Stomach (tissue), 9 donors: Measurements from ENCODE around the gene COL9A2. TPM values are rescaled to one million over a fixed set of nuclear protein-coding genes. Genes with fewer than 3 reads are reported as not detected.

Experiments
- DNase-seq, 2 donors: peaks; one replicate each; pipeline versions ENCODE4 v3.0.0 to v3.0.0-alpha.2; 2013 to 2019
- H3K27ac ChIP-seq, 5 donors: fragments of 200-600 bp in 4 of 5; sonication (generic) in 4 of 5; one replicate each; pipeline ENCODE4 v1.5.1; 2013 to 2019; ENCODE audit warnings: mild to moderate bottlenecking in 1 of 5, moderate library complexity in 1 of 5
- H3K27me3 ChIP-seq, 3 donors: fragments of 200-600 bp; sonication (generic); one replicate each; pipeline ENCODE4 v1.5.1; 2017 to 2019; ENCODE audit warnings: mixed run types in 1 of 3
- H3K36me3 ChIP-seq, 4 donors: fragments of 200-600 bp; sonication (generic); 1 replicate in 3 of 4; 2 replicates in 1 of 4; pipeline ENCODE4 v1.5.1; 2016 to 2019
- H3K4me1 ChIP-seq, 4 donors: fragments of 200-600 bp; sonication (generic); one replicate each; pipeline ENCODE4 v1.5.1; 2016 to 2019
- H3K4me3 ChIP-seq, 4 donors: fragments of 200-600 bp; sonication (generic) in 3 of 4; one replicate each; pipeline ENCODE4 v1.5.1; 2016 to 2019; ENCODE audit warnings: mild to moderate bottlenecking in 1 of 4
- H3K9me3 ChIP-seq, 4 donors: fragments of 200-600 bp; sonication (generic); one replicate each; pipeline ENCODE4 v1.5.1; 2016 to 2019
- CTCF ChIP-seq, 7 experiments: fragments of 450-650 bp in 4 of 7; fragments of 200-600 bp in 3 of 7; sonication (generic) in 3 of 7; IDR thresholded peaks; one replicate each; pipeline ENCODE4 v1.5.1; 2016 to 2019; ENCODE audit warnings: antibody characterized with exemption in 7 of 7, control low read depth in 2 of 7, mild to moderate bottlenecking in 1 of 7
- EP300 ChIP-seq: sonication (generic); formaldehyde crosslinking; IDR thresholded peaks from one replicate; pipeline ENCODE4 v1.6.1; 2017; ENCODE audit warnings: antibody characterized with exemption
- POLR2A ChIP-seq, 4 donors: fragments of 450-650 bp; IDR thresholded peaks; one replicate each; pipeline ENCODE4 v1.6.1; 2016; ENCODE audit warnings: antibody characterized with exemption in 4 of 4, control low read depth in 2 of 4, mild to moderate bottlenecking in 1 of 4, moderate library complexity in 1 of 4
- POLR2AphosphoS5 ChIP-seq, 3 donors: sonication (generic); formaldehyde crosslinking; IDR thresholded peaks; one replicate each; pipeline ENCODE4 v1.6.1; 2016; ENCODE audit warnings: antibody characterized with exemption in 3 of 3
- WGBS, 5 donors: extraction: QIAGEN DNeasy Blood & Tissue Kit in 3 of 5; methylation state at CpG; one replicate each; pipeline versions ENCODE4 v1.1.5 to v1.1.7; 2013 to 2018; 5-methylcytosine and 5-hydroxymethylcytosine counted together
- intact Hi-C: fragments of 100-400 bp; cut with DNase I; formaldehyde crosslinking; loops from one replicate; pipeline ENCODE4 v1.15.1; 2023; ENCODE audit warnings: low total_unique reads
- polyA plus RNA-seq, 3 donors: library from polyadenylated mRNA; stranded (reverse); fragments of 200-250 nt; gene quantifications; one replicate each; pipeline ENCODE4 v1.2.3, GENCODE V29; 2013
- total RNA-seq, 5 donors: library from RNA; depleted of rRNA; stranded (reverse); fragments of >200 nt; gene quantifications; one replicate each; pipeline versions ENCODE4 v1.1.0 to v1.2.3, GENCODE V29; 2014 to 2016
- donor health status: healthy with polysubstance abuse.
- donor health status: Bipolar disorder and iron deficiency.
- donor health status: healthy.

COL9A2 gene
- total and polyA plus RNA-seq, 8 donors, result 5.7 to 79.0 (median 17.7) TPM

- peak; percentile 83 to 96 for DNase-seq
- intact Hi-C loops, result no loop called here
- TF ChIP-seq POLR2A (IDR thresholded peaks at IDR 0.05) (no peak), POLR2AphosphoS5 (IDR thresholded peaks at IDR 0.05) (peak in 1 of 3 donors; percentile 35), CTCF (IDR thresholded peaks at IDR 0.05) (peak in 5 of 7 experiments; percentile 84 to 98 (median 95)), EP300 (no peak)
- Histone ChIP-seq H3K27ac (peak overlapping the region in 2 of 5 donors; percentile 2 to 24), H3K4me3 (peak overlapping the region; percentile 43 to 71 (median 52)), H3K9me3 (no peaks in the 10 kb centered on the region), H3K36me3 (no peaks in the 10 kb centered on the region), H3K27me3 (peaks cover 4 to 46% (median 16%) of the 10 kb centered on the region in 3 donors), H3K4me1 (peaks cover 24 to 47% (median 34%) of the 10 kb centered on the region in 4 donors)
- WGBS, 5 donors, result 2 to 3% (median 2%) methylated on average over 21 to 42 of the region's 42 CpGs
These were observed 1.8 kb downstream of the COL9A2 start for GRCh38 chr1:40315239-40315794.

- peak overlapping the region; percentile 43 to 71 (median 52) for H3K4me3 ChIP-seq
These were observed 2.3 kb downstream of the COL9A2 start for GRCh38 chr1:40314721-40315238.

GRCh38 chr1:40313958-40314720 lies 2.9 kb downstream of the COL9A2 start:
- Histone ChIP-seq H3K36me3 (no peaks in the 10 kb centered on the region), H3K27ac (no peak overlapping the region), H3K4me3 (no peak overlapping the region), H3K9me3 (no peaks in the 10 kb centered on the region), H3K4me1 (peaks cover 24 to 47% (median 34%) of the 10 kb centered on the region in 4 donors), H3K27me3 (peaks cover 4 to 35% (median 16%) of the 10 kb centered on the region in 3 donors)
- WGBS, 5 donors, result 79 to 91% (median 87%) methylated on average over 9 of the region's 9 CpGs
- intact Hi-C loops, result no loop called here
- no peak for TF ChIP-seq POLR2A (IDR thresholded peaks at IDR 0.05)
- no peak for DNase-seq

More at GRCh38 chr1:40314721-40315238, 2.3 kb downstream of the COL9A2 start:
- DNase-seq, result peak in 1 of 2 donors; percentile 38
- H3K36me3 ChIP-seq, result no peaks in the 10 kb centered on the region
- peak overlapping the region in 1 of 5 donors; percentile 24 for H3K27ac ChIP-seq
- intact Hi-C loops, result no loop called here
- no peaks in the 10 kb centered on the region for H3K9me3 ChIP-seq
- H3K4me1 ChIP-seq, result peaks cover 24 to 47% (median 34%) of the 10 kb centered on the region in 4 donors
- WGBS, 5 donors, result 32 to 59% (median 43%) methylated on average over 13 of the region's 13 CpGs
- TF ChIP-seq EP300, result no peak
- no peak for TF ChIP-seq POLR2A (IDR thresholded peaks at IDR 0.05)
- TF ChIP-seq CTCF (IDR thresholded peaks at IDR 0.05), result no peak
- TF ChIP-seq POLR2AphosphoS5 (IDR thresholded peaks at IDR 0.05), result no peak
- peaks cover 4 to 41% (median 16%) of the 10 kb centered on the region in 3 donors for H3K27me3 ChIP-seq

- H3K9me3 ChIP-seq, result no peaks in the 10 kb centered on the region
- no peak for TF ChIP-seq POLR2A (IDR thresholded peaks at IDR 0.05)
- no peak for TF ChIP-seq CTCF (IDR thresholded peaks at IDR 0.05)
- TF ChIP-seq POLR2AphosphoS5 (IDR thresholded peaks at IDR 0.05), result no peak
- no peak for TF ChIP-seq EP300
- no peak overlapping the region for H3K4me3 ChIP-seq
- H3K4me1 ChIP-seq, result peaks cover 24 to 47% (median 34%) of the 10 kb centered on the region in 4 donors
- no peaks in the 10 kb centered on the region for H3K36me3 ChIP-seq
- intact Hi-C loops, result no loop called here
- H3K27ac ChIP-seq, result no peak overlapping the region
- no peak for DNase-seq
- 91 to 96% (median 94%) methylated on average over 5 of the region's 5 CpGs for WGBS, 5 donors
- peaks cover 4 to 30% (median 16%) of the 10 kb centered on the region in 3 donors for H3K27me3 ChIP-seq
These were observed 3.6 kb downstream of the COL9A2 start for GRCh38 chr1:40313329-40313957.
